IPS-NIHi7 (cell line): ENCODE results near the gene LANCL1.
"Not testable (repeated sequence)": the region's sequence is repeated elsewhere in the genome, so short reads cannot be mapped to it uniquely, and the experiment has no call there.

Experiments used
- DNase-seq: peaks from one replicate; pipeline ENCODE4 v3.0.0; 2012; ENCODE audit warnings: mixed read lengths; ENCODE audit errors: extremely low spot score

Gene LANCL1

GRCh38 chr2:210459407-210459806, 17.2 kb downstream of the LANCL1 start:
- no peak for DNase-seq

GRCh38 chr2:210458395-210458794, 18.2 kb downstream of the LANCL1 start:
- DNase-seq = no peak

GRCh38 chr2:210456571-210456970, 20.0 kb downstream of the LANCL1 start:
- DNase-seq = no peak

- DNase-seq = no peak
These were observed 22.2 kb downstream of the LANCL1 start for GRCh38 chr2:210454336-210454735.

GRCh38 chr2:210452194-210452593, 24.4 kb downstream of the LANCL1 start:
- no peak for DNase-seq

DNA sequence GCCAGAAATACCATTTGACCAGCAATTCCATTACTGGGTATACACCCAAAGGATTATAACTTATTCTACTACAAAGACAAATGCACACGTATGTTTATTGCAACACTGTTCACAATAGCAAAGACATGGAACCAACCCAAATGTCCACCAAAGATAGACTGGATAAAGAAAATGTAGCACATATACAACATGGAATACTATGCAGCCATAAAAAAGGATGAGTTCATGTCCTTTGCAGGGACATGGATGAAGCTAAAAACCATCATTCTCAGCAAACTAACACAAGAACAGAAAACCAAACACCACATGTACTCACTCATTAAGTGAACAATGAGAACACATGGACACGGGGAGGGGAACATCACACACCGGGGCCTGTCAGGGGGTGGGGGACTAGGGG, 25.6 kb downstream of the LANCL1 start:
- DNase-seq = not testable (repeated sequence)

DNA sequence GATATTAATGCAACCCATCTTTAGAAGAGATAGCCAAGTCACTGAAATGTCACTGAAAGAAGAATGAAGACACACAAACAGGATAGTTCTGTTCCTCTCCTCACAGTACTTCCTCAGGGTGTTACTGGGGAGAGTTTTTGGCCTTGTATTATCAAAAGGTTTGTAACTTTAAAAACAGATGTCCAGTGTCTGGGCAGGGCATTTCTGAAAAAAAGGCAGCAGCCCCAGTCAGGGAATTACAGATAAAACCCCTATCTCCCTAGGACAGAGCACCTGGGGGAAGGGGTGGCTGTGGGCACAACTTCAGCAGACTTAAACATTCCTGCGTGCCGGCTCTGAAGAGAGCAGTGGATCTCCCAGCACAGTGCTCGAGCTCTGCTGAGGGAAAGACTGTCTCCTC, 30.8 kb downstream of the LANCL1 start:
- no peak for DNase-seq

GRCh38 chr2:210445116-210445707, 31.3 kb downstream of the LANCL1 start:
- DNase-seq = no peak

- no peak for DNase-seq
These were observed 33.0 kb downstream of the LANCL1 start for GRCh38 chr2:210443527-210443926.

- no peak for DNase-seq
These were observed 33.7 kb downstream of the LANCL1 start for GRCh38 chr2:210442878-210443277.

DNA sequence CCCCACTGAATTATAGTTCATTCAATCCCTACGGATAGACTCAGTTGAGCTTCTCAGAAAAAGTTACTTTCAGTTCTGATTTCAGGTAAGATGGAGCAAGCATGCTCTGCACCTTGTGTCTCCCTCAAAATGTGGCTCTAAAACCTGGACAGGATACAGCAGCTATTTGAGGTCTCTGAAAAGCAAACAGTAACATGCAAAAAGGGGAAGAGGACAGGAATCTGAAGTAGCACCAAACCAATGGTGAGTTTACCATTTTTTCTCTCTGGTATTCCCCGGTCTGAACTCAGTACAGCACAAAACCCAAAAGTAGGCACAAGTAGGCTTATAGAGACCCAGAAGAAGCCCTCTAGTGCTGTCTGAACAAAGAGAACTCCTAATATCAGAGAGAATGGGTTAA, 34.1 kb downstream of the LANCL1 start:
- DNase-seq = no peak

GRCh38 chr2:210440206-210440605, 36.4 kb downstream of the LANCL1 start:
- no peak for DNase-seq

DNA sequence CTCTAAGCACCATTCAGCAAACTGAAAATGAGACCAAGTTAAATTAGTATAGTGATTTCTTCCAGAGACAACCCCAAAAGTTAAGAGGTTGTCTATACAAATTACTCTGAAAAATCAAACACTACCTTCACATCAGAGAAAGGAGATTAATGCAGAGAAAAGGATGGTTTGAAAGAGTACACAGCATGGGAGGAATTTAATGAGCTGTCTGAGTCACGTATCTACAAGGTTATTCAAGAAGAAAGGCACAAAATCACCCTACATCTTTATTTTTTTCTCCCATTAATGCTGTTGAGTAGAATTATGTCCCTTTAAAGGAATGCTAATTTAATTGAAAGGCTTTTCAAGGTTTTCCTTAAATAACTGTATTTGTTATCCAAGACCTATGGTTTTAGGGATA, 41.1 kb downstream of the LANCL1 start:
- DNase-seq = no peak

DNA sequence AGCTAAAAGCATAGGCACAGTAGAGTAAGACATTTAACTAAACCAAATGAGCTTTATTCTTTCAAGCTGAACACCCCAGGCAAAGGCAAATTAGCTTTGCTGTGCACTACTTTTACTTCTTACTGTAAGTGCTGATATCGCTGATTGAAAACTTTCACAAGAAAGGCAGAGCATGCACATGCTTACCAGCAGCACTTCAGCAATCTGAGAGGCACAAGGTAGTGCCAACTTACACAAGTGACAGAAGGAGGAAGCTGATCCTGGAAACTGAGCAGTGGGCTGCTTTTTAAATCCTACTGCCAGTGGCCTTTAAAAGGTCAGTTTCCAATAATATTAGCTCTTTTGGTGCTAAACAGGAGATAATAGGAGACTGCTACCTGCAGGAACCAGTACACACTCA, 43.9 kb downstream of the LANCL1 start:
- no peak for DNase-seq

DNA sequence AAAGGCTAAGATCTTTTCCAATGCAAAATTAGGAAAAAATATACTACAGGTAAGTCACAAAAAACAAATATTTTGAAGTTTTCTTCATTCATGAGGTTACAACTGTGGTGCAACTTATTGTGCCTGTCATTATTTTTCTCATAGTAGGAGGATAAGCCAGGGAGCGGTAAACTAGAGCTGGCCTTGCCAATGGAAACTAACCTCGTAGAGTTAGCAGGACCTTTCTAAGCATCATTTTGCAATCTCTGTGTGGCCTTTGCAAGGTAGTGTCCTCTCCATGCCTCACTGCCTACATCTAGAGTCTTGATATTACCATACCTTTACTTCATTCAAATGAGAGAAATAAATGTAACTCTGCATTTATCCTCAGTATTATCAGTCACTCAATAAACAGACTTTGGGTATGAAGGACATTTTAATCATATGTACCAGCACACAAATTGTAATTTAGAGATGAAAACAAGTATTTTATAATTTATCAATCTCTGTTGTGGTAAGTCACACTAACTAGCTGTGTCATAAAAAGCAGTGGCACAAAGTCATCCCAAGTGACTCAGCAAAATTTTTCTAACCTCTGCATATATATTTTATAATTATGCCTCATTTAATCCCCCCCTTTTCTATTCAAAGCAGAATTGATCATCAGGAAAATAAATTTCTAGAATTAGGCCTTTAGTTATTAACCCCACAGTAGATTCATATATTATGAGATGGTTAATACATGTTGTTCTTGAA, 47.0 kb downstream of the LANCL1 start:
- no peak for DNase-seq

GRCh38 chr2:210428393-210429179, 48.0 kb downstream of the LANCL1 start:
- no peak for DNase-seq

DNA sequence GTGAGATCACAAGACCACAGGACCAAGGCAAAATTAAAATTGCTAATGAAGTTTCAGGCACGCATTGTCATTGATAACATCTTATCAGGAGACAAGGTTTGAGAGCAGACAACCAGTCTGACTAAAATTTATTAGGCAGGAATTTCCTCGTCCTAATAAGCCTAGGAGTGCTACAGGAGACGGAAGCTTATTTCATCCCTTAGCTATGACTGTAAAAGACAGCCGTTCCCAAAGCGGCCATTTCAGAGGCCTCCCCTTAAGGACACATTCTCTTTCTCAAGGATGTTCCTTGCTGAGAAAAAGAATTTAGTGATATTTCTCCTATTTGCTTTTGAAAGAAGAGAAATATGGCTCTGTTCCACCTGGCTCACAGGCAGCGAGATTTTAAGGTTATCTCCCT, 49.2 kb downstream of the LANCL1 start:
- not testable (repeated sequence) for DNase-seq

- DNase-seq = no peak
These were observed 54.2 kb downstream of the LANCL1 start for GRCh38 chr2:210422366-210422765.

GRCh38 chr2:210421916-210422315, 54.6 kb downstream of the LANCL1 start:
- no peak for DNase-seq

DNA sequence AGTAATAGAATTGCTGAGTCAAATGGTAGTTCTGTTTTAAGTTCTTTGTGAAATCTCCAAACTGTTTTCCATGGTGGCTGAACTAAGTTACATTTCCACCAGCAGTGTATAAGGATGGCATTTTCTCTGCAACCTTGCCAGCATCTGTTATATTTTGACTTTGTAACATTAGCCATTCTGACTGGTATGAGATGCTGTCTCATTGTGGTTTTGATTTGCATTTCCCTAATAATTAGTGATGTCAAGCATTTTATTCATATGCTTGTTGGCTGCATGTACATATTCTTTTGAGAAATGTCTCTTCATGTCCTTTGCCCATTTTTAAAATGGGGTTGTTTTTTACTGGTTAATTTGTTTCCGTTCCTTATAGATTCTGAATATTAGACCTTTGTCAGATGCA, 63.9 kb downstream of the LANCL1 start:
- no peak for DNase-seq

DNA sequence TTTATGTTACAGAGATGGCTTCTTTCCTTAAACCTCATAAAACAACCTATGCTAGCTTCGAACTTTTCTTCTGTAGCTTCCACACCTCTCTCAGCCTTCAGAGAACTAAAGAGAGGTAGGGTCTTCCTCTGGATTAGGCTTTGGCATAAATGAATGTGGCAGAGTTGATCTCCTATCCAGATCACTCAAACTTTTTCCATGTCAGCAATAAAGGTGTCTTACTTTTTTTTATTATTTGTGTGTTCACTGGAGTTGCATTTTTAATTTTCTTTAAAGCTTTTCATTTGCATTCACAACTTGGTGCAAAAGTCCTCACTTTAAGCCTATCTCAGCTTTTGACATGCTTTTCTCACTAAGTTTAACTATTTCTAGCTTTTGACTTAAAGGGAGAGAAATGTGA, 66.0 kb downstream of the LANCL1 start:
- no peak for DNase-seq

DNA sequence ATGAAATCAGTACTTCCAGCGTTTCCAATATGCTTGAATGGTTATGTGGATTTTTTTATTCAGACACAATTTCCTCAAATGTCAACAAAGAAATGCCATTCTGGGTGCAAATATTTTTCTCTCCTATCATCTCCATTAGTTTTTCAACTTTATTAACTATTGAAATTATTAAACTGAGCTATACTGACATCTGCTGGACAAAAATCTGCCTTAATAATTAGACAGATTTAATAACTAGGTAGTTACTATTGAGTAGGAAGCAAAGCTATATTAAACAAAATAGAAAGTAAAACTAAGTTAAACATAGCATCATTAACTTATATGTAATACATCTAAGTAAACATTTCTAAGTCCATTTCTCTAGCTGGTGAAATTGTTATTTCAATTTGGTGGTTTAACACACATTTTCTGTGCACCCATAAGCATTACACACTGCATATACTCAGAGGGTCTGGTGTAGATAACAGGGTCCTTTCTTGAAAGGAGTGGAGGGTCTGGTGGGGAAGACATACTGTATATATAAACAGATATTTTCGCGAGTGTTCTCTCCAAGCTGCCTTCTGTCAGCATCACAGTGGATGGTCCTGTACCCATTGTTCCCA, 77.0 kb downstream of the LANCL1 start:
- no peak for DNase-seq
